ENCODE data around the gene AP4M1. TPM values are rescaled to one million over a fixed set of nuclear protein-coding genes. Genes with fewer than 3 reads are reported as not detected.

Gene AP4M1
- total RNA-seq, 1 donor from 2014 or later: 12.5 TPM

- ATAC-seq (ENCODE audit: low read depth) (no peak), DNase-seq (no peak)
- H3K4me3 Mint-ChIP-seq: peak overlapping the region; percentile 41
- H3K9me3 Mint-ChIP-seq: no peaks in the 10 kb centered on the region
- H3K4me1 Mint-ChIP-seq: peaks cover 32% of the 10 kb centered on the region
- H3K27ac Mint-ChIP-seq: peak overlapping the region; percentile 31
- no peak for TF ChIP-seq CTCF (IDR thresholded peaks at IDR 0.05)
- intact Hi-C loops (cut with micrococcal nuclease): no loop called here
- CTCF ChIA-PET: interaction anchor here (0.6 kb wide), 1 partner anchor 78 kb away, joined by 3 read pairs; no protein-coding TSS in a partner anchor
- no peaks in the 10 kb centered on the region for H3K27me3 Mint-ChIP-seq
- POLR2A ChIA-PET: interaction anchor here (0.7 to 4.1 kb wide), 4 partner anchors 10 to 330 kb away, joined by 3 to 48 read pairs (median 25); partner anchors contain the start of genes COPS6, MEPCE, ZCWPW1 and ZSCAN21
- peaks cover 76% of the 10 kb centered on the region for H3K36me3 Mint-ChIP-seq (ENCODE audit: low read depth)
Observed at GRCh38 chr7:100098913-100099312, 2.5 kb upstream of the AP4M1 start.

- H3K27ac Mint-ChIP-seq: no peak overlapping the region
- H3K27me3 Mint-ChIP-seq: no peaks in the 10 kb centered on the region
- no peak for DNase-seq
- peaks cover 71% of the 10 kb centered on the region for H3K36me3 Mint-ChIP-seq (ENCODE audit: low read depth)
- intact Hi-C loops (cut with micrococcal nuclease): no loop called here
- peaks cover 32% of the 10 kb centered on the region for H3K4me1 Mint-ChIP-seq
- no peak for TF ChIP-seq CTCF (IDR thresholded peaks at IDR 0.05)
- ChIA-PET CTCF (interaction anchor here (0.6 kb wide), 1 partner anchor 78 kb away, joined by 3 read pairs; no protein-coding TSS in a partner anchor), POLR2A (interaction anchor here (0.7 to 4.1 kb wide), 5 partner anchors 11 to 330 kb away, joined by 3 to 49 read pairs (median 46); partner anchors contain the start of genes COPS6, MBLAC1, MEPCE and ZCWPW1)
- no peak for ATAC-seq (ENCODE audit: low read depth)
- peak overlapping the region; percentile 92 for H3K4me3 Mint-ChIP-seq
- H3K9me3 Mint-ChIP-seq: no peaks in the 10 kb centered on the region
Observed at GRCh38 chr7:100099452-100099851, 2.0 kb upstream of the AP4M1 start.

- H3K4me1 Mint-ChIP-seq: peaks cover 32% of the 10 kb centered on the region
- ChIA-PET CTCF (interaction anchor here (1.2 to 1.5 kb wide), 2 partner anchors 10 to 32 kb away, joined by 4 read pairs; no protein-coding TSS in a partner anchor), POLR2A (interaction anchor here (0.5 to 4.1 kb wide), 21 partner anchors 12 to 789 kb away, joined by 3 to 64 read pairs (median 7); partner anchors contain the start of genes COPS6, FBXO24, LRCH4 and MBLAC1)
- no peaks in the 10 kb centered on the region for H3K9me3 Mint-ChIP-seq
- intact Hi-C loops (cut with micrococcal nuclease): loop anchor here (1.0 kb wide), 6 partner anchors 12 to 51 kb away; partner anchors contain the start of genes CNPY4, COPS6, LAMTOR4 and TAF6
- no peaks in the 10 kb centered on the region for H3K27me3 Mint-ChIP-seq
- peak overlapping the region; percentile 87 for H3K27ac Mint-ChIP-seq
- ATAC-seq (ENCODE audit: low read depth) (peak; percentile 73), DNase-seq (peak; percentile 91)
- peak overlapping the region; percentile 92 for H3K4me3 Mint-ChIP-seq
- TF ChIP-seq CTCF (IDR thresholded peaks at IDR 0.05): no peak
- peaks cover 67% of the 10 kb centered on the region for H3K36me3 Mint-ChIP-seq (ENCODE audit: low read depth)
Observed at GRCh38 chr7:100100420-100101015, 925 bp upstream of the AP4M1 start.

- peak overlapping the region; percentile 92 for H3K4me3 Mint-ChIP-seq
- intact Hi-C loops (cut with micrococcal nuclease): no loop called here
- H3K27me3 Mint-ChIP-seq: no peaks in the 10 kb centered on the region
- ChIA-PET POLR2A (interaction anchor here (0.5 to 4.1 kb wide), 8 partner anchors 14 to 327 kb away, joined by 3 to 64 read pairs (median 10); partner anchors contain the start of genes COPS6, LAMTOR4, MEPCE and ZCWPW1), CTCF (no interaction called here)
- no peaks in the 10 kb centered on the region for H3K9me3 Mint-ChIP-seq
- ATAC-seq (ENCODE audit: low read depth) (no peak), DNase-seq (no peak)
- no peak overlapping the region for H3K27ac Mint-ChIP-seq
- peaks cover 29% of the 10 kb centered on the region for H3K4me1 Mint-ChIP-seq
- H3K36me3 Mint-ChIP-seq (ENCODE audit: low read depth): peaks cover 67% of the 10 kb centered on the region
- no peak for TF ChIP-seq CTCF (IDR thresholded peaks at IDR 0.05)
Observed at GRCh38 chr7:100102950-100103840, 1.8 kb downstream of the AP4M1 start.

Data from activated B cell treated with CpG ODN at 0.5 μM for 24 hours (primary cell).